ENCODE results near the gene GNA12.
"Not testable (repeated sequence)": the region's sequence is repeated elsewhere in the genome, so short reads cannot be mapped to it uniquely, and the experiment has no call there.

Gene GNA12

DNA sequence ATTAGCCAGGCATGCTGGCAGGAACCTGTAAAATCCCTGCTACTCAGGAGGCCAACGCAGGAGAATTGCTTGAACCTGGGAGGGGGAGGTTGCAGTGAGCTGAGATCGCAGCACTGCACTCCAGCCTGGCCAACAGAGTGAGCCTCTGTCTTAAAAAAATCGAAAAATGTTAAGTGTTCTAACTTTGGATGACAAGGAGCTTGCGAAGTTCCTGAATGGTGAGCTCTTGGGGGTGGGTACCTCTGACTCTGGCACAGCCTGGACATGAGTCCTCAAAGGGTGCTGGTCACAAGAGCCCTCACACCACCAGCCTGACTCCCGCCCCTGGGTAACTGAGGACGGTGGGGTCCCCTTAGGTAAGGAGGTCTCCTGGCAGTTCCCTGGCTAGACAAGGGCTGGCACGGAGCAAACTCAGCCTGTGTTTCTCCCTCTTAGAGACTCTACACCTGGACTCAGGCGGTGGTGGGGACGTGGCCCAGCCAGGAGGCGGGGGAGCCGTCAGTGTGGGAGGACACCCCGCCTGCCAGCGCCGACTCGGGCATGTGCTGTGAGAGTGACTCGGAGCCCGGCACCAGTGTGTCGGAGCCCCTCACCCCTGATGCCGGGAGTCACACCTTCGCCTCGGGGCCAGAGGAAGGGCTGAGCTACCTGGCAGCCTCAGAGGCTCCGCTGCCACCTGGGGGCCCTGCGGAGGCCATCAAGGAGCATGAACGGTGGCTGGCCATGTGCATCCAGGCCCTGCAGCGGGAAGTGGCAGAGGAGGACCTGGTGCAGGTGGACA, 132.0 kb downstream of the GNA12 start:
- no peak for DNase-seq (ENCODE audit: low spot score)

- no peak for DNase-seq (ENCODE audit: low spot score)
Measured at GRCh38 chr7:2710901-2711551, 133.1 kb downstream of the GNA12 start.

GRCh38 chr7:2710286-2710655, 133.8 kb downstream of the GNA12 start:
- no peak for DNase-seq (ENCODE audit: low spot score)

DNA sequence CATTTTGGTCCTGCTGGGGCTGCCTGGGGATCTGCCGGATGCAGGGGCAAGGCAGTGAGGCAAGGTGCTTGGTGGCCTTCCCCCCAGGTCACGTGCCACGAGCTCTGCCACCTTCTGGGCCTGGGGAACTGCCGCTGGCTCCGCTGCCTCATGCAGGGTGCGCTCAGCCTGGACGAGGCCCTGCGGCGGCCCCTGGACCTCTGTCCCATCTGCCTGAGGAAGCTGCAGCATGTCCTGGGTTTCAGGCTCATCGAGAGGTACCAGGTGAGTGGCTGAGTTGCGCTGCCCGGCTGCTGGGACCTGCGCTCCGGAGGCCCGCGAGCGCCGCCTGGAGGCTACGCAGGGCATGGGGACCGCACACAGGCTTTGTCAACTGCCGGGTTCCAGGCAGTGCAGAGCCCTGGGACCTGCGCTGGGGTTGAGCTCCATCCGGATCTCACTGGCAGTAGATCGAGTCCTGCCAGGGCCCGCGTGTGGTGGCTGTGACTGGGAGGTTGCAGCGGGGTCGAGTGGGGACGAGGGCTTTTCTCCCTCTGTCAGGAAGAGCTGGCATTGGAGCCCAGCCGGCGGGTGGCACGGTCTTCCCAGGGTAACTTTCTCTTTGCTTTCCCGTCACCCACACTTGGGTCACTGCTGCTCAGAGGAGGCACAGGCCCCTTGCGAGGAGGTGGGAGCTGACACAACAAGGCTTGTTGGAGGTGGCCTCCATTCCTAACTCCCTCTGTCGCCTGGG, 134.4 kb downstream of the GNA12 start:
- DNase-seq (ENCODE audit: low spot score), result peak; percentile 67

GRCh38 chr7:2708547-2709310, 135.4 kb downstream of the GNA12 start:
- no peak for DNase-seq (ENCODE audit: low spot score)

GRCh38 chr7:2708041-2708440, 136.1 kb downstream of the GNA12 start:
- no peak for DNase-seq (ENCODE audit: low spot score)

DNA sequence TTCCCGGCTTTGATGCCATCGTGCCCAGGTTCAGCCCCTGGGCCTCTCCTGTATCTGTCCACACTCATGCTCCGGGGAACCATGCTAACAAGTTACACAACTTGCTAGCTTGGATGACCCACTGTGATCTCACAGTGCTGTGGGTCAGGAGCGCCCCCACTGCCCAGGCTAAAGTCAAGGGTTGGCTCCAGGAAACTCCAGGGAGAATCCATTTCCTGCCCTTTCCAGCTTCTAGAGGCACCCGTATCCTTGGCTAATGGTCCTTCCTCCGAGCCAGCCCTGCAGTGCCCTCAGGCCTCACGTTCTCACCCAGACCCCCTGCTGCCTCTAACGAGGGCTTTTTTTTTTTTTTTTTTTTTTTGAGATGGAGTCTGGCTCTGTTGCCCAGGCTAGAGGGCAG, 136.6 kb downstream of the GNA12 start:
- DNase-seq (ENCODE audit: low spot score), result no peak

GRCh38 chr7:2706685-2707126, 137.4 kb downstream of the GNA12 start:
- DNase-seq (ENCODE audit: low spot score), result no peak

DNA sequence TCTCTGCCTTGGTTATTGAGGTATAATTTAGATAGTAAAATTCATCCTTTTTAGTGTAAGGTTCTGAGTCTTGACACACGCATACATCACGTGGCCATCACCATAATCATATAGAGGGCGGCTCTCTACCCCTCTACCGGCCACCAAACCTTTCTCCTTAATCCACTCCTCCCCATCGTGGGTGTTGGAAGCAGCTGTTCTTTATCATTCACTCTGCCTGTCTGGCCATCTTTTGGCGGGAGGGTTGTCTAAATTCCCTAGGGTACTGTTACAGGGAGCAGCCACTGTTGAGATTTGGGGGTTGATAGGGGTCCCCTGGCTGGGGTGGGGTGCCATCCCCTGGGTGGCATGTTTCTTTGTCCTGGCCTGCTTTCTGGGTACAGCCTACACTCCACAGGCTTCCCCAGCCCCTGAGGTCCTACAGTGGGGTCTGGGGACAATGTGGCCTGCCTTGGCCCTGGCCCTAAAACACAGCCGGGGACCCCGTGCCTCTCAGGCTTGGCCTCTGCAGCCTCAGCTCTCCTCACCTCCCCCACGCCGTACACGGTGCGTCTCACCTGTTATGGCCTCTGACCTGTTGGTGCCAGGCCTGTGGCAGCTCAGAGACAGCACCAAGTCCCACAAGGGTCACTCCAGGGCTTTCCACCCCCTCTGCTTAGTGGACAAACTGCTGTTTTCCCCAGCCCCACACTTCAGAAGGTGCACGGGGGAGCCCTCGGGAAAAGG, 138.6 kb downstream of the GNA12 start:
- no peak for DNase-seq (ENCODE audit: low spot score)

DNA sequence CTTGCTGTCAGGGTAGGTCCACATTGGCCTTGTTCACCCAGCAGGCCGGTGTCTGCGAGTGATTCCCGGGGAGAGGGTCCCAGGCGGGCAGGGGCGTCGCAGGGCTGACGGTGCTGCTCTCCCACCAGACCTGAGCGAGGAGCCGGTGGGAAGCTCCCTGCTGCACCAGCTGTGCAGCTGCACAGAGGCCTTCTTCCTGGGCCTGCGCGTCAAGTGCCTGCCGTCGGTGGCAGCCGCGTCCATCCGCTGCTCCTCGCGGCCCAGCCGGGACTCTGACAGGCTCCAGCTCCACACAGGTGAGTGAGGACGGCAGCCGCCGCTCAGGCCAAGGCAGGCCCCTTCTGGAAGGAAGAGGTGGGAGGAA, 141.5 kb downstream of the GNA12 start:
- no peak for DNase-seq (ENCODE audit: low spot score)

DNA sequence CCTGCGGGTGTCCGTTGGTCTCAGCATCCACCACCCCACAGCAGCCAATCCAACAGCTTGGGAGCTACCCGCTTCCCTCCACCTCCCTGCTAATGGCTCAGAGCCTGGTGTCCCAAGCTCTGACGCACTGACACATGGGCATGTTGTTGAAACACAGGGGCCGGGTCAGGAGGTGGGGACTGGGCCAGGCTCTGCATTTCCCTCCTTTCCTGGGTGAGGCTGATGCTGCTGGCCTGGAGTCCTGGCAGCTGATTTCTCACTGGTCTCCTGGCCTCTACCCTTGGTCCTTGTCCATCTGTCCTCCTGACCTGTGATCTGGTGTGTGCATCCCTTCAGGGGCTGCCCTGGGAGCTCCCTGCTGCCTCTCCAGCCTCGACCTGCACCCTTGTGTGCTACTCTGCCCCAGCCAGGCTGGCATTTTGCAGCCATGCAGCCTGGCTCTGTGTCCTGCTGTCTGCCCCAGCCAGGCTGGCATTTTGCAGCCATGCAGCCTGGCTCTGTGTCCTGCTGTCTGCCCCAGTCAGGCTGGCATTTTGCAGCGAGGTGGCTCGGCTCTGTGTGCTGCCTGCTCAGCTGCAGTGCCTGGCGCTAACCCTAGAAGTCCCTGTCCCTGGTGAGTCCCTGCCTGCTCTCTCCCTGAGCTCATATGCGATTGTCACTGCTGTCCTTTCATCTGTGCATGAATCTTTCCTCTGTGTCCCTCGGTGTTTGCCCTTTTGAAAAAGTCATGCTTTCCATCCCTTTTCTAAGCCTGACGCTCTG, 142.1 kb downstream of the GNA12 start:
- peak; percentile 93 for DNase-seq (ENCODE audit: low spot score)

- no peak for DNase-seq (ENCODE audit: low spot score)
Measured at GRCh38 chr7:2701424-2701823, 142.7 kb downstream of the GNA12 start.

GRCh38 chr7:2700141-2700850, 143.8 kb downstream of the GNA12 start:
- no peak for DNase-seq (ENCODE audit: low spot score)

DNA sequence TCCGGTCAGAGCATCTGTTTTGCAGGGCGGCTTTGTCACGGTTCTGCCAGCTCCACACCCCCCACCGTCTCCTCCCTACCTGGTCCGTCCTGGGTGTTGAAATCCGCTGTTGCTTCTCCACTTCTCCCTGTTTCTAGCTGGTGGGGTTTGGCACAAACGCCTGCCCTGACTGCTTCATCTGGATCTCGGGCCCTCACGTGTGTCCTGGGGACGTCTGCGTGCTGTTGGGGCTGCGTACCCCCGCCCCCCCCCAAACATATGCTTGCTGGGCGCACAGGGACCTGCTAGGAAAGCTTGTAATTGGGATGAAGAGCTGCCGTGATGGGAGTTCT, 144.9 kb downstream of the GNA12 start:
- DNase-seq (ENCODE audit: low spot score), result no peak

DNA sequence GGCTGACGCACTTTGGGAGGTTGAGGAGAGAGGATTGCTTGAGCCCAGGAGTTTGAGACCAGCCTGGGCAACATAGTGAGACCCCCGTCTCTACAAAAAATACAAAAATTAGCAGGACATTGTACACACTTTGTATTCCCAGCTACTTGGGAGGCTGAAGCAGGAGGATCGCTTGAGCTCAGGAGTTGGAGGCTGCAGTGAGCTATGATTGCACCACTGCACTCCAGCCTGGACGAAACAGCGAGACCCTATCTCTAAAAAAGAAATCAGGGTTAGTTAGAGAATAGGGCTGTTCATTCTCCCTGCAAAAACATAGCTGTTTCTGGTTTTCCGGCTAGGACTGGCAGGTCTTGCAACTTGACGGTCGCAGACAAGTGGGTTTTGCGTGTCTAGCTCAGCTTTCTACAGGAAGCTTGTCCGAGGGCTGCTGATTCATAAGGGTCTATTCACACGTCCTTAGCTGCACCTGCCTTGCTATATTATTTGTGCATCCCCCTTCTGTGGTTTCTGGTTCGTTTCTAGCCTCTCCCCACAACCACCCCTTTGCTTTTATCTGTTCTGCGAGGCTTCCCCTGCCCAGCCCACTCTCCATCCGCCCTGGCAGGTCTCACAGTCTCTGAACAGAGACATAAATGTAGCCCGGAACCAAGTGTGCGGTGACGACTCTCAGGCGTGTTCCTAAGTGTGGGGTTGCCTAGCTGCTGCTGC, 145.4 kb downstream of the GNA12 start:
- DNase-seq (ENCODE audit: low spot score), result no peak

DNA sequence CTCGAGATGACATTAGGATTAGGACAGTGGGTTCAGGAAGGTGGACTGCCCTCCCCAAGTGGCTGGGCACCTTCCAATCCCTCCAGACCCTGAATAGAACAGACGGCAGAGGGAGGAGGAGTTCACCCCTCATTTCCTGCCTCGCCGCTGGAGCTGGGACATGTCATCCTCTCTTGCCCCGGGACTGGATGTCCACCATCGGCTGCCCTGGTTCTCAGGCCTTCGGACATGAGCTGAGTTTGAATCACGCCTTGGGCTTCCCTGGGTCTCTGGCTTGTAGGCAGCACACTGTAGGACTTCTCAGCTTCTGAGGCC, 150.0 kb downstream of the GNA12 start:
- not testable (repeated sequence) for DNase-seq (ENCODE audit: low spot score)

GRCh38 chr7:2693420-2694121, 150.5 kb downstream of the GNA12 start:
- not testable (repeated sequence) for DNase-seq (ENCODE audit: low spot score)

- DNase-seq (ENCODE audit: low spot score), result no peak
Measured at GRCh38 chr7:2692543-2692942, 151.6 kb downstream of the GNA12 start.

- not testable (repeated sequence) for DNase-seq (ENCODE audit: low spot score)
Measured at GRCh38 chr7:2691932-2692439, 152.1 kb downstream of the GNA12 start.

Data from AG08395 (cell line).